Epithelial cell of esophagus (primary cell): ENCODE measurements around the gene RPRD2.

Experiments
- DNase-seq: peaks from one replicate; pipeline ENCODE4 v3.0.0; 2010; ENCODE audit warnings: low read depth
- H3K4me3 ChIP-seq: 2 replicates; pipeline ENCODE4 v1.5.1; 2011; ENCODE audit warnings: mild to moderate bottlenecking, low read length, control low read depth
- CTCF ChIP-seq: IDR thresholded peaks from 2 replicates; pipeline ENCODE4 v1.5.1; 2011; ENCODE audit warnings: low read depth, mild to moderate bottlenecking, low read length, control low read depth, inconsistent platforms; ENCODE audit not compliant: insufficient read depth; ENCODE audit errors: missing control alignments

Gene RPRD2

GRCh38 chr1:150511551-150511950 lies 147.6 kb downstream of the RPRD2 start:
- TF ChIP-seq CTCF = no peak
- no peak for DNase-seq

GRCh38 chr1:150511985-150512660 lies 148.2 kb downstream of the RPRD2 start:
- no peak overlapping the region for H3K4me3 ChIP-seq
- no peak for TF ChIP-seq CTCF
- DNase-seq = no peak

More at GRCh38 chr1:150511551-150511950, 147.6 kb downstream of the RPRD2 start:
- H3K4me3 ChIP-seq = no peak overlapping the region

- no peak for DNase-seq
- no peak overlapping the region for H3K4me3 ChIP-seq
- TF ChIP-seq CTCF = no peak
Observed at GRCh38 chr1:150512846-150513245, 148.9 kb downstream of the RPRD2 start.

GRCh38 chr1:150513351-150513791 lies 149.4 kb downstream of the RPRD2 start:
- DNase-seq = peak; percentile 67
- TF ChIP-seq CTCF = no peak
- H3K4me3 ChIP-seq = no peak overlapping the region

GRCh38 chr1:150514260-150514659 lies 150.3 kb downstream of the RPRD2 start:
- no peak for DNase-seq

GRCh38 chr1:150514913-150515327 lies 151.0 kb downstream of the RPRD2 start:
- no peak for TF ChIP-seq CTCF
- H3K4me3 ChIP-seq = peak overlapping the region; percentile 66
- no peak for DNase-seq

More at GRCh38 chr1:150514260-150514659, 150.3 kb downstream of the RPRD2 start:
- no peak for TF ChIP-seq CTCF
- H3K4me3 ChIP-seq = no peak overlapping the region

- no peak for TF ChIP-seq CTCF
- peak within 1 kb of the TSS; percentile 66 for H3K4me3 ChIP-seq
- DNase-seq = peak; percentile 97
Observed at GRCh38 chr1:150515328-150516049, 151.5 kb downstream of the RPRD2 start, which contains the start of gene FALEC. Gene FALEC (plus strand): TSS chr1:150515752.
